SU-DHL-6 (cell line): ENCODE measurements around the gene GEMIN8.

Experiments
- CTCF ChIP-seq: fragments of 200-600 bp; sonication (generic); IDR thresholded peaks from one replicate; pipeline ENCODE4 v1.5.1; 2017; ENCODE audit warnings: antibody characterized with exemption, mild to moderate bottlenecking, low read length, moderate library complexity; ENCODE audit not compliant: insufficient read depth, poor library complexity, severe bottlenecking
- EZH2phosphoT487 ChIP-seq: fragments of 200-600 bp; sonication (generic), shearing (Covaris generic); conservative IDR thresholded peaks from 2 replicates; pipeline ENCODE4 v1.6.1; 2018; ENCODE audit warnings: mild to moderate bottlenecking, antibody characterized with exemption, low read length, moderate library complexity, mixed read lengths

DNA sequence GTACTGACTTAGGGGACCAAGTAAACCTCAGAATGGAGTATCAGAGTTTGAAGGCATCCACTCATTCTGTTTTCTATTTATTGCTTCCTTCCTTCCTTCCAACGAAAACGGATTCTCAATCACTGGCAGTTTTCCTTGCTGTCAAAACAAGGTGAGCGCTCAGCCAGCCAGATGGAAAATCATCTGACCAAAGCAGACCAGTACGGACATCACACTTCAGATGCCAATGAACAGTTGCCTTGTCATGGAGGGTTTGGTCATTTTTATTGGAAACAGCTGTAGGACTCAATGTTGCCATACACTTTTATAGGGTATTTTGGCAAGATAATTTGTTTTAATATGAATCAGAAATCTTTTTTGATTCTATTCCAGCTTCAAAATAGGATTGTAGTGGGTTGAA, 16.6 kb downstream of the GEMIN8 start:
- TF ChIP-seq CTCF (no peak), EZH2phosphoT487 (no peak)
